ENCODE results near the gene KIR3DL3. TPM values are rescaled to one million over a fixed set of nuclear protein-coding genes. Genes with fewer than 3 reads are reported as not detected.
"Not testable (repeated sequence)": the region's sequence is repeated elsewhere in the genome, so short reads cannot be mapped to it uniquely, and the experiment has no call there.

Gene KIR3DL3
- total and polyA plus RNA-seq, 7 donors = 0.06 TPM; not detected in 6

DNA sequence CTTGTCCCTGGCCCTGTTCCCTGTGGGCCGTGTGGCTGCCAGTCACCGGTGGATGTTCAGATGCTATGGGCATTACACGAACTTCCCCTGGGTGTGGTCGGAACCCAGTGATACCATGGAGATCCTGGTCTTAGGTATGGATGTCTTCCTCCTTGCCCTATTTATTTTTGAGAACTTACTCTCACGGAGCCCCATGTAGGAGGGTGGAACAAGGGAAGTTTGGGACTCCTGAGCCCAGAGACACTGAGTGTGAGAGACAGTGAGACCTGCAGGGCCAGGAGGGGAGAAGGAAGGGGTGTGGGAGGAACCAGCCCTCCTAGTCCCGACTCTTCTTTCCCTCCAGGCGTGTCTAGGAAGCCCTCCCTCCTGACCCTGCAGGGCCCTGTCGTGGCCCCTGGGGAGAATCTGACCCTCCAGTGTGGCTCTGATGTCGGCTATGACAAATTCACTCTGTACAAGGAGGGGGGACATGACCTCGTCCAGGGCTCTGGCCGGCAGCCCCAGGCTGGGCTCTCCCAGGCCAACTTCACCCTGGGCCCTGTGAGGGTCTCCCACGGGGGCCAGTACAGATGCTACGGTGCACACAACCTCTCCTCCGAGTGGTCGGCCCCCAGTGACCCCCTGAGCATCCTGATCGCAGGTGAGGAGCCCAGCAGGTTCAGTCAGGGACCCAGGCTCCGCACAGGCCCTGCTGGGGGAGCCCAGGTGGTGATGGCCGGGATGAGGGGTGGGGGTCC is 14.9 kb upstream of the KIR3DL3 start:
- Histone ChIP-seq H3K36me3 (no peaks in the 10 kb centered on the region), H3K9me3 (no peaks in the 10 kb centered on the region), H3K27me3 (no peaks in the 10 kb centered on the region), H3K4me3 (no peak overlapping the region), H3K4me1 (no peaks in the 10 kb centered on the region), H3K27ac (no peak overlapping the region)
- TF ChIP-seq, protein P1, sequence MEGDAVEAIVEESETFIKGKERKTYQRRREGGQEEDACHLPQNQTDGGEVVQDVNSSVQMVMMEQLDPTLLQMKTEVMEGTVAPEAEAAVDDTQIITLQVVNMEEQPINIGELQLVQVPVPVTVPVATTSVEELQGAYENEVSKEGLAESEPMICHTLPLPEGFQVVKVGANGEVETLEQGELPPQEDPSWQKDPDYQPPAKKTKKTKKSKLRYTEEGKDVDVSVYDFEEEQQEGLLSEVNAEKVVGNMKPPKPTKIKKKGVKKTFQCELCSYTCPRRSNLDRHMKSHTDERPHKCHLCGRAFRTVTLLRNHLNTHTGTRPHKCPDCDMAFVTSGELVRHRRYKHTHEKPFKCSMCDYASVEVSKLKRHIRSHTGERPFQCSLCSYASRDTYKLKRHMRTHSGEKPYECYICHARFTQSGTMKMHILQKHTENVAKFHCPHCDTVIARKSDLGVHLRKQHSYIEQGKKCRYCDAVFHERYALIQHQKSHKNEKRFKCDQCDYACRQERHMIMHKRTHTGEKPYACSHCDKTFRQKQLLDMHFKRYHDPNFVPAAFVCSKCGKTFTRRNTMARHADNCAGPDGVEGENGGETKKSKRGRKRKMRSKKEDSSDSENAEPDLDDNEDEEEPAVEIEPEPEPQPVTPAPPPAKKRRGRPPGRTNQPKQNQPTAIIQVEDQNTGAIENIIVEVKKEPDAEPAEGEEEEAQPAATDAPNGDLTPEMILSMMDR (IDR thresholded peaks at IDR 0.05) = no peak
- no peak for TF ChIP-seq POLR2A (IDR thresholded peaks at IDR 0.05)
- TF ChIP-seq POLR2AphosphoS5 (IDR thresholded peaks at IDR 0.05) = no peak
- TF ChIP-seq EP300 (IDR thresholded peaks at IDR 0.05) = no peak
- WGBS, 2 donors = 67 to 78% methylated on average over 18 of the region's 18 CpGs
- intact Hi-C loops (cut with DNase I) = no loop called here
- no peak for DNase-seq

GRCh38 chr19:54709956-54710355 is 14.3 kb upstream of the KIR3DL3 start:
- 56 to 76% methylated on average over 11 of the region's 13 CpGs for WGBS, 2 donors
- H3K27ac ChIP-seq; H3K36me3 ChIP-seq; DNase-seq; intact Hi-C loops (cut with DNase I); H3K4me1 ChIP-seq; H3K9me3 ChIP-seq; H3K27me3 ChIP-seq; H3K4me3 ChIP-seq: not testable (repeated sequence)

DNA sequence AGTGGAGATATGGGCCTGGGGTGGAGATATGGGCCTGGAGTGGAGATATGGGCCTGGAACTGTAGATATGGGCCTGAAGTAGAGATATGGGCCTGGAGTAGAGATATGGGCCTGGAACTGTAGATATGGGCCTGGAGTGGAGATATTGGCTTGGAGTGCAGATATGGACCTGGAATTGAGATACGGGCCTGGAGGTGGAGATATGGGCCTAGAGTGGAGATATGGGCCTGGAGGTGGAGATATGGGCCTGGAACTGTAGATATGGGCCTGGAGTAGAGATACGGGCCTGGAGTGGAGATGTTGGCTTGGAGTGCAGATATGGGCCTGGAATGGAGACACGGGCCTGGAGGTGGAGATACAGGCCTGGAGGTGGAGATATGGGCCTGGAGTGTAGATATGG is 402 bp downstream of the KIR3DL3 start:
- H3K9me3 ChIP-seq = peaks cover 0 to 6% (median 4%) of the 10 kb centered on the region in 4 donors
- DNase-seq = no peak
- WGBS, 2 donors = 68 to 72% methylated on average over 3 of the region's 3 CpGs

GRCh38 chr19:54725321-54725720 is 1.1 kb downstream of the KIR3DL3 start:
- intact Hi-C loops (cut with DNase I) = no loop called here
- H3K36me3 ChIP-seq = no peaks in the 10 kb centered on the region
- H3K4me1 ChIP-seq = no peaks in the 10 kb centered on the region
- no peaks in the 10 kb centered on the region for H3K27me3 ChIP-seq
- no peak overlapping the region for H3K27ac ChIP-seq
- DNase-seq = no peak
- TF ChIP-seq POLR2A (IDR thresholded peaks at IDR 0.05) = no peak
- no peak for TF ChIP-seq POLR2AphosphoS5 (IDR thresholded peaks at IDR 0.05)
- no peak for TF ChIP-seq EP300 (IDR thresholded peaks at IDR 0.05)
- TF ChIP-seq, protein P1 (IDR thresholded peaks at IDR 0.05) = no peak
- H3K9me3 ChIP-seq = peaks cover 0 to 5% (median 4%) of the 10 kb centered on the region in 4 donors
- 85 to 86% methylated on average over 7 of the region's 7 CpGs for WGBS, 2 donors
- H3K4me3 ChIP-seq = no peak overlapping the region

More for the DNA sequence above, 402 bp downstream of the KIR3DL3 start:
- H3K27ac ChIP-seq = no peak overlapping the region
- TF ChIP-seq EP300 (IDR thresholded peaks at IDR 0.05) = no peak
- TF ChIP-seq, protein P1 (IDR thresholded peaks at IDR 0.05) = no peak
- TF ChIP-seq POLR2A (IDR thresholded peaks at IDR 0.05) = no peak
- TF ChIP-seq POLR2AphosphoS5 (IDR thresholded peaks at IDR 0.05) = no peak
- no peak overlapping the region for H3K4me3 ChIP-seq
- no peaks in the 10 kb centered on the region for H3K4me1 ChIP-seq
- intact Hi-C loops (cut with DNase I) = no loop called here
- H3K27me3 ChIP-seq = no peaks in the 10 kb centered on the region
- H3K36me3 ChIP-seq = no peaks in the 10 kb centered on the region

DNA sequence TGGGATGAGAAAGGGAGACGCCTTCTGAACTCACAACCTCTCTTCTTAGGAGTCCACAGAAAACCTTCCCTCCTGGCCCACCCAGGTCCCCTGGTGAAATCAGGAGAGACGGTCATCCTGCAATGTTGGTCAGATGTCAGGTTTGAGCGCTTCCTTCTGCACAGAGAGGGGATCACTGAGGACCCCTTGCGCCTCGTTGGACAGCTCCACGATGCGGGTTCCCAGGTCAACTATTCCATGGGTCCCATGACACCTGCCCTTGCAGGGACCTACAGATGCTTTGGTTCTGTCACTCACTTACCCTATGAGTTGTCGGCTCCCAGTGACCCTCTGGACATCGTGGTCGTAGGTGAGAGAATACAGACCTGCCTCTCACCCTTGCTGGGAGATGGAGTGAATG is 3.3 kb downstream of the KIR3DL3 start:
- TF ChIP-seq POLR2A (IDR thresholded peaks at IDR 0.05) (no peak), POLR2AphosphoS5 (IDR thresholded peaks at IDR 0.05) (no peak), EP300 (IDR thresholded peaks at IDR 0.05) (no peak)
- TF ChIP-seq, protein P1 (IDR thresholded peaks at IDR 0.05) = no peak
- Histone ChIP-seq H3K36me3 (no peaks in the 10 kb centered on the region), H3K4me1 (no peaks in the 10 kb centered on the region), H3K9me3 (no peaks in the 10 kb centered on the region), H3K27me3 (no peaks in the 10 kb centered on the region), H3K27ac (no peak overlapping the region), H3K4me3 (no peak overlapping the region)
- intact Hi-C loops (cut with DNase I) = no loop called here
- no peak for DNase-seq
- 75 to 81% methylated on average over 10 of the region's 10 CpGs for WGBS, 2 donors

All from sigmoid colon (tissue), 7 donors.